HEK293T (cell line): ENCODE results near the gene TMEM204.

Experiments used
- ARNT ChIP-seq: fragments of 450-650 bp; IDR thresholded peaks from 2 replicates; pipeline ENCODE4 v1.6.1; 2017; ENCODE audit warnings: mild to moderate bottlenecking
- BHLHE40 ChIP-seq: fragments of 450-650 bp; IDR thresholded peaks from 2 replicates; pipeline ENCODE4 v1.6.1; 2016; ENCODE audit warnings: mild to moderate bottlenecking, moderate library complexity, borderline replicate concordance
- FOXA1 ChIP-seq: fragments of 450-650 bp; IDR thresholded peaks from 2 replicates; pipeline ENCODE4 v1.6.1; 2016; ENCODE audit warnings: mild to moderate bottlenecking
- FOXM1 ChIP-seq: fragments of 450-650 bp; IDR thresholded peaks from 2 replicates; pipeline ENCODE4 v1.6.1; 2017; ENCODE audit warnings: mild to moderate bottlenecking, borderline replicate concordance
- LEF1 ChIP-seq: fragments of 450-650 bp; IDR thresholded peaks from 2 replicates; pipeline ENCODE4 v1.6.1; 2017; ENCODE audit warnings: mild to moderate bottlenecking, borderline replicate concordance
- SUZ12 ChIP-seq: fragments of 450-650 bp; IDR thresholded peaks from 2 replicates; pipeline ENCODE4 v1.6.1; 2016; ENCODE audit warnings: mild to moderate bottlenecking
- TARDBP ChIP-seq: fragments of 450-650 bp; IDR thresholded peaks from 2 replicates; pipeline ENCODE4 v1.6.1; 2016

- TF ChIP-seq FOXM1 (no peak), BHLHE40 (no peak), FOXA1 (no peak), TARDBP (no peak), ARNT (no peak), LEF1 (no peak), SUZ12 (no peak)
Measured at GRCh38 chr16:1567988-1568387, 34.5 kb downstream of the TMEM204 start.
